Breast epithelium (tissue), 4 donors: ENCODE results near the gene PDCD4. TPM values are rescaled to one million over a fixed set of nuclear protein-coding genes. Genes with fewer than 3 reads are reported as not detected.

ENCODE experiments used
- DNase-seq, 2 donors: peaks; one replicate each; pipeline ENCODE4 v3.0.0-alpha.2; 2019; ENCODE audit warnings: low spot score in 2 of 2
- H3K27ac ChIP-seq, 2 donors: fragments of 200-600 bp; sonication (generic) in 1 of 2; one replicate each; pipeline ENCODE4 v1.5.1; 2016 to 2019; ENCODE audit warnings: mild to moderate bottlenecking in 1 of 2
- H3K27me3 ChIP-seq, 2 donors: fragments of 200-600 bp; sonication (generic) in 1 of 2; one replicate each; pipeline versions ENCODE4 v1.5.1 to v1.6.0; 2017 to 2019; ENCODE audit warnings: control low read depth in 1 of 2, mild to moderate bottlenecking in 1 of 2
- H3K36me3 ChIP-seq: fragments of 200-600 bp; one replicate; pipeline ENCODE4 v1.5.1; 2019
- H3K4me1 ChIP-seq, 2 donors: fragments of 200-600 bp; sonication (generic); one replicate each; pipeline ENCODE4 v1.5.1; 2016 to 2019; ENCODE audit warnings: control low read depth in 1 of 2
- H3K4me3 ChIP-seq, 3 donors: fragments of 200-600 bp; sonication (generic); 1 replicate in 2 of 3; 2 replicates in 1 of 3; pipeline ENCODE4 v1.5.1; 2016 to 2019; ENCODE audit warnings: mild to moderate bottlenecking in 3 of 3, moderate library complexity in 2 of 3
- H3K9me3 ChIP-seq, 2 donors: fragments of 200-600 bp; sonication (generic) in 1 of 2; one replicate each; pipeline ENCODE4 v1.5.1; 2016 to 2019; ENCODE audit warnings: control low read depth in 1 of 2
- CTCF ChIP-seq, 3 donors: fragments of 450-650 bp; IDR thresholded peaks; one replicate each; pipeline ENCODE4 v1.5.1; 2016 to 2017; ENCODE audit warnings: antibody characterized with exemption in 3 of 3, mild to moderate bottlenecking in 3 of 3, moderate library complexity in 3 of 3
- POLR2A ChIP-seq: fragments of 450-650 bp; IDR thresholded peaks from one replicate; pipeline ENCODE4 v1.6.1; 2016; ENCODE audit warnings: antibody characterized with exemption, mild to moderate bottlenecking, moderate library complexity
- POLR2AphosphoS5 ChIP-seq, 3 donors: sonication (generic); formaldehyde crosslinking; IDR thresholded peaks; one replicate each; pipeline ENCODE4 v1.6.1; 2017; ENCODE audit warnings: antibody characterized with exemption in 3 of 3
- intact Hi-C: fragments of 100-400 bp; cut with DNase I; formaldehyde crosslinking; loops from one replicate; pipeline ENCODE4 v1.15.1; 2023; ENCODE audit warnings: low total_unique reads
- total RNA-seq, 3 donors: library from RNA; depleted of rRNA; stranded (reverse); fragments of >200 nt; gene quantifications; one replicate each; pipeline ENCODE4 v1.1.0, GENCODE V29; 2016

The PDCD4 gene
- total RNA-seq, 3 donors from 2014 or later, result 101 to 319 (median 161) TPM

DNA sequence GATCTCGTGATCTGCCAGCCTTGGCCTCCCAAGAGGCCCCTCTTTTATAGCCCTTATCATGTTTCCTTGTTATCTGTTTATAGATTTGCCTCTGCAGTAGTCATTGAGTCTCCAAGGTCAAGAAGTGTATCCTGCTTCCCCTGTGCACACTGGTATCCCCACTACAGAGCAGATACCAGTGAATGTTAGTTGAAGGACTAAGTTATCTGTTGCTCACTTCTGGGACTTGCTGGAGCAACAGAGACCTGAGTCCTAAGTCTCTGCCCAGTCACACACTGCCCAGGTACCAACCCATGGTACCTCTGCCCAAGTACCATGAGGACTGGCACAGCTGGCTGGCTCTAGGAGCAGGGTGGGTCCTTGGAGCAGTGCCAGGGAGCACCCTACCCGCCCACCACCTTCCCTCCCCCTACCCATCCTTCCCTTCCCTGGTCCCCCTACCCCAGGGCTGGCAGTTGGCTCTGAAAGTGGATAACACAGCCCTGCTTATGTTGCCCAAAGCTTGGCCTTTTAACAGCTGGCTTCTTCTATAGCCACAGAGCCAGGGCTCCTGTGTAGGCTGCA is 26.5 kb upstream of the PDCD4 start:
- H3K4me3 ChIP-seq, result no peak overlapping the region
- intact Hi-C loops, result no loop called here
- TF ChIP-seq CTCF (IDR thresholded peaks at IDR 0.05), result no peak
- no peak for TF ChIP-seq POLR2A
- TF ChIP-seq POLR2AphosphoS5 (IDR thresholded peaks at IDR 0.05), result no peak
- no peaks in the 10 kb centered on the region for H3K27me3 ChIP-seq
- peak overlapping the region; percentile 77 to 90 for H3K27ac ChIP-seq
- no peaks in the 10 kb centered on the region for H3K36me3 ChIP-seq
- no peak for DNase-seq
- no peaks in the 10 kb centered on the region for H3K9me3 ChIP-seq
- peaks cover 0 to 25% of the 10 kb centered on the region in 2 donors for H3K4me1 ChIP-seq

DNA sequence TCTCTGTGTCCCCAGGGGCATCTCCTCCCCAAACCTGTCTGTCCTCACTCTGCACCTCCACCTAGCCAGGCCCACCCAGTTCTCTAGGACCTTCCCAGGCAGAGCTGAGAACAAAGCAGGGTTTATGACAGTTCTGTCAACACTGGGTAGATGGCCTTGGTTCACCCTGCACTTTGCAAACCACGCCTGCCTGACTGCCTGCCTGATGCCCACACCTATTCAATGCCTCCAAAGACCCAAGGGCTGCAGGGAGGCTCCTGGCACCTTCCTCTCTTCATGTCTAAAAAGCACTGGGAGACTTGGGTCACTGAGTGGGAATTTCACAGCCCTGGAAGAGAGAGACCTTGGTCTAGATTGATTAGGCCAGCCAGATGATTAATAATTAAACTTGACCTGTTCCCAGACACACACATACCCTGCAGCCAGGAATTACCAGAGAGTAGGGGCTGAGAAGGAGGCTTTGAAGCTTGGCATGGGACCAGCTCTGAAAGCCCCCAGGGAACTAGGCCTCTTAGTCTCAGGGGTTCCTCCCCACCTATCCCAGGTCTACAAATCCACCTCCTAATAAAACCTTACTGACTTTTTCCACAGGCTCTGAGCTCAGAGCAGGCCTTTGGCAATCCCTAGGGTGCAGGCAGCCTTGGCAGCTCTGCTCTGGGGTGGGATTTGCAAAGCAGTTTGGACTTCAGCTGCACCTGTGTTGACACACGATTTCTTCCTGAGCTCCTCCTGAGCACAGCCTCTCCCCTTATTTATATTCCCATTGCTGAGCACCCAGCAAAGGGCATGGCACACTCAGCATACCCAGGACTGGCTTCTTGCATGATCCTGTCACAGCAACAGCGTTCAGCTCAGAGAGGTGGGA is 25.7 kb upstream of the PDCD4 start:
- peak; percentile 65 to 89 for DNase-seq
- intact Hi-C loops, result no loop called here
- TF ChIP-seq POLR2AphosphoS5 (IDR thresholded peaks at IDR 0.05) (peak in 1 of 3 donors; percentile 45), POLR2A (no peak), CTCF (IDR thresholded peaks at IDR 0.05) (no peak)
- Histone ChIP-seq H3K4me1 (peaks cover 0 to 18% of the 10 kb centered on the region in 2 donors), H3K27me3 (no peaks in the 10 kb centered on the region), H3K9me3 (no peaks in the 10 kb centered on the region), H3K27ac (peak overlapping the region; percentile 77 to 90), H3K4me3 (no peak overlapping the region), H3K36me3 (no peaks in the 10 kb centered on the region)

- H3K9me3 ChIP-seq, result no peaks in the 10 kb centered on the region
- DNase-seq, result no peak
- H3K36me3 ChIP-seq, result no peaks in the 10 kb centered on the region
- H3K4me1 ChIP-seq, result peaks cover 0 to 28% of the 10 kb centered on the region in 2 donors
- H3K4me3 ChIP-seq, result no peak overlapping the region
- no peaks in the 10 kb centered on the region for H3K27me3 ChIP-seq
- no peak overlapping the region for H3K27ac ChIP-seq
- intact Hi-C loops, result no loop called here
- TF ChIP-seq CTCF (IDR thresholded peaks at IDR 0.05), result no peak
- no peak for TF ChIP-seq POLR2AphosphoS5 (IDR thresholded peaks at IDR 0.05)
- no peak for TF ChIP-seq POLR2A
These were observed 24.4 kb upstream of the PDCD4 start for GRCh38 chr10:110847374-110847773.

DNA sequence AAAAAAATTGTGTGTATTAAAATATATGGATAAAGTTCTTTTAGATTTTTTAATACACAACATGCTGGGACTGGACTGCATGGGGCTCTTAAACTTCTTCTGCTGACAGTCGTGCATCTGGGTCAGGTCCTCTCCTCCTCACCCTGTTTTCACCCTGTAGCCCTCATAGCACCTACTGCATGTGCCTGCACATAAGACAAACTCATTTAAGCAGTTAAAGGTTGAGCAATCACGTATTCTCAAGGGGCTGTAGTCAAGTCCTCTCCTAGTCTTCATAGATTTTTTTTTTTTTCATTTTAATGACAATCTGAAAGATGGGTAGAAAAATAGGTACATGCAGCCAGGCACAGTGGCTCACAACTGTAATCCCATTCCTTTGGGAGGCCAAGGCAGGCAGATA is 23.6 kb upstream of the PDCD4 start:
- Histone ChIP-seq H3K27ac (no peak overlapping the region), H3K36me3 (no peaks in the 10 kb centered on the region), H3K9me3 (no peaks in the 10 kb centered on the region), H3K27me3 (no peaks in the 10 kb centered on the region), H3K4me3 (no peak overlapping the region), H3K4me1 (peaks cover 0 to 30% of the 10 kb centered on the region in 2 donors)
- TF ChIP-seq POLR2AphosphoS5 (IDR thresholded peaks at IDR 0.05), result no peak
- no peak for TF ChIP-seq POLR2A
- TF ChIP-seq CTCF (IDR thresholded peaks at IDR 0.05), result no peak
- intact Hi-C loops, result no loop called here
- DNase-seq, result no peak

DNA sequence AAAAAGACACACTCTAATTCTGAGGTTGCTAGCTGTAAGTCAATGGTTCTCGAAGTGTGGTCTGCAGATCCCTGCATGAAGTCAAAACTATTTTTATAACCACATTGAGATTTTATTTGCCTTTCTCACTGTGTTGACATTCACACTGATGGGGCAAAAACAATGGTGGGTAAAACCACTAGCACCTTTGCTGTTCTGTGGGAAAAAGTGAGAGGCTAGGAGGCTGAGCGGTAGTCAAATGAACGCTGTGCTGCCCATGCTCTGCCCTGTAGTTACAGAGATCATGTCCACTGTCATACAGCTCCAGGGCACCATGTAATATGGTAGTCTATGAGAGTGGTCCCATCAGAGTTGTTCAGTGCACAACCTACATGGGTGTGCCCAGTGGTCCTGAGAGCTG is 21.6 kb upstream of the PDCD4 start:
- Histone ChIP-seq H3K27me3 (no peaks in the 10 kb centered on the region), H3K9me3 (no peaks in the 10 kb centered on the region), H3K27ac (peak overlapping the region in 1 of 2 donors; percentile 69), H3K4me1 (peaks cover 0 to 28% of the 10 kb centered on the region in 2 donors), H3K4me3 (no peak overlapping the region), H3K36me3 (no peaks in the 10 kb centered on the region)
- DNase-seq, result no peak
- intact Hi-C loops, result no loop called here
- TF ChIP-seq POLR2AphosphoS5 (IDR thresholded peaks at IDR 0.05), result no peak
- no peak for TF ChIP-seq CTCF (IDR thresholded peaks at IDR 0.05)
- TF ChIP-seq POLR2A, result no peak
